Astrocyte (in vitro differentiated cells and primary cell): ENCODE data around the gene TMEM63B. TPM values are rescaled to one million over a fixed set of nuclear protein-coding genes. Genes with fewer than 3 reads are reported as not detected.

Source experiments
- DNase-seq: peaks from one replicate; pipeline ENCODE4 v3.0.0-alpha.2; 2010; ENCODE audit warnings: low read depth
- FAIRE-seq: peaks from 2 replicates; lab custom pipeline; 2011; peaks lifted over from hg19 to GRCh38; lab: Jason Lieb, UNC
- H2AFZ ChIP-seq: 2 replicates; pipeline ENCODE4 v1.6.0; 2012; ENCODE audit warnings: low read depth, low read length, inconsistent platforms
- H3K27ac ChIP-seq: 2 replicates; pipeline ENCODE4 v1.5.1; 2011; ENCODE audit warnings: low read depth, low read length, inconsistent platforms
- H3K27me3 ChIP-seq: 2 replicates; pipeline ENCODE4 v1.6.0; 2011; ENCODE audit warnings: low read length, inconsistent platforms; ENCODE audit not compliant: insufficient read depth
- H3K36me3 ChIP-seq: 2 replicates; pipeline ENCODE4 v1.5.1; 2011; ENCODE audit warnings: low read length, inconsistent platforms; ENCODE audit not compliant: insufficient read depth
- H3K4me1 ChIP-seq: 2 replicates; pipeline ENCODE4 v1.5.1; 2011; ENCODE audit warnings: low read length, inconsistent platforms; ENCODE audit not compliant: insufficient read depth
- H3K4me2 ChIP-seq: 2 replicates; pipeline ENCODE4 v1.6.0; 2012; ENCODE audit warnings: low read length, inconsistent platforms
- H3K4me3 ChIP-seq: 2 replicates; pipeline ENCODE4 v1.5.1; 2011; ENCODE audit warnings: low read depth, mild to moderate bottlenecking, low read length, inconsistent platforms; ENCODE audit not compliant: insufficient read depth
- H3K79me2 ChIP-seq: 2 replicates; pipeline ENCODE4 v1.6.0; 2012; ENCODE audit warnings: mild to moderate bottlenecking, low read length, inconsistent platforms; ENCODE audit not compliant: insufficient read depth
- H3K9ac ChIP-seq: 2 replicates; pipeline ENCODE4 v1.6.0; 2012; ENCODE audit warnings: mild to moderate bottlenecking, low read length, inconsistent platforms
- H3K9me3 ChIP-seq: 2 replicates; pipeline ENCODE4 v1.5.1; 2012; ENCODE audit warnings: low read depth, mild to moderate bottlenecking, low read length, inconsistent platforms; ENCODE audit not compliant: insufficient read depth
- H4K20me1 ChIP-seq: 2 replicates; pipeline ENCODE4 v1.6.0; 2012; ENCODE audit warnings: low read length, inconsistent platforms; ENCODE audit not compliant: insufficient read depth
- H3K27ac Mint-ChIP-seq: one replicate; pipeline ENCODE4 v1.8.0; 2021; ENCODE audit warnings: mild to moderate bottlenecking, mixed read lengths; ENCODE audit not compliant: unreplicated experiment
- H3K27me3 Mint-ChIP-seq: one replicate; pipeline ENCODE4 v1.8.0; 2021; ENCODE audit warnings: low read depth, mixed read lengths; ENCODE audit not compliant: unreplicated experiment
- H3K36me3 Mint-ChIP-seq: one replicate; pipeline ENCODE4 v1.8.0; 2021; ENCODE audit warnings: low read depth, mixed read lengths; ENCODE audit not compliant: unreplicated experiment
- H3K4me1 Mint-ChIP-seq: one replicate; pipeline ENCODE4 v1.8.0; 2021; ENCODE audit warnings: low read depth, mixed read lengths; ENCODE audit not compliant: unreplicated experiment
- H3K4me3 Mint-ChIP-seq: one replicate; pipeline ENCODE4 v1.8.0; 2021; ENCODE audit warnings: mild to moderate bottlenecking, moderate library complexity, mixed read lengths; ENCODE audit not compliant: unreplicated experiment
- H3K9me3 Mint-ChIP-seq: one replicate; pipeline ENCODE4 v1.8.0; 2021; ENCODE audit warnings: mild to moderate bottlenecking, mixed read lengths; ENCODE audit not compliant: unreplicated experiment
- CTCF ChIP-seq: IDR thresholded peaks from 2 replicates; pipeline ENCODE4 v1.5.1; 2011; ENCODE audit warnings: low read depth, mild to moderate bottlenecking, inconsistent platforms, low read length, moderate library complexity; ENCODE audit not compliant: insufficient read depth
- EZH2 ChIP-seq: IDR thresholded peaks from 2 replicates; pipeline ENCODE4 v1.6.1; 2012; ENCODE audit warnings: mild to moderate bottlenecking, low read length, inconsistent platforms; ENCODE audit not compliant: insufficient read depth
- total RNA-seq: library from RNA; stranded (reverse); gene quantifications from 2 replicates; pipeline ENCODE4 v1.2.1, GENCODE V29; 2021

Gene TMEM63B
- total RNA-seq, 1 donor from 2014 or later = 86.6 TPM

GRCh38 chr6:44154067-44154466, 26.7 kb downstream of the TMEM63B start:
- Mint-ChIP-seq H3K36me3 (peaks cover 15% of the 10 kb centered on the region), H3K27me3 (no peaks in the 10 kb centered on the region), H3K4me1 (no peaks in the 10 kb centered on the region), H3K27ac (no peak overlapping the region), H3K4me3 (no peak overlapping the region), H3K9me3 (no peaks in the 10 kb centered on the region)
- Histone ChIP-seq H3K4me1 (no peaks in the 10 kb centered on the region), H3K9ac (no peak overlapping the region), H3K79me2 (no peaks in the 10 kb centered on the region), H4K20me1 (peaks cover 19% of the 10 kb centered on the region), H3K4me2 (no peak overlapping the region), H3K4me3 (no peak overlapping the region), H3K36me3 (peaks cover 3% of the 10 kb centered on the region), H2AFZ (no peak overlapping the region), H3K27ac (no peak overlapping the region), H3K27me3 (no peaks in the 10 kb centered on the region), H3K9me3 (no peaks in the 10 kb centered on the region)
- no peak for TF ChIP-seq EZH2
- TF ChIP-seq CTCF = no peak
- no peak for FAIRE-seq
- no peak for DNase-seq

GRCh38 chr6:44156494-44157151, 29.3 kb downstream of the TMEM63B start:
- Mint-ChIP-seq H3K9me3 (no peaks in the 10 kb centered on the region), H3K36me3 (peaks cover 2% of the 10 kb centered on the region), H3K27ac (no peak overlapping the region), H3K4me1 (peaks cover 2% of the 10 kb centered on the region), H3K27me3 (no peaks in the 10 kb centered on the region), H3K4me3 (no peak overlapping the region)
- no peaks in the 10 kb centered on the region for H3K9me3 ChIP-seq
- H3K27me3 ChIP-seq = no peaks in the 10 kb centered on the region
- FAIRE-seq = no peak
- no peak overlapping the region for H3K4me2 ChIP-seq
- H3K79me2 ChIP-seq = no peaks in the 10 kb centered on the region
- peaks cover 4% of the 10 kb centered on the region for H3K4me1 ChIP-seq
- H3K27ac ChIP-seq = no peak overlapping the region
- H3K4me3 ChIP-seq = no peak overlapping the region
- H3K9ac ChIP-seq = no peak overlapping the region
- DNase-seq = no peak
- H2AFZ ChIP-seq = no peak overlapping the region
- no peaks in the 10 kb centered on the region for H3K36me3 ChIP-seq
- peaks cover 5% of the 10 kb centered on the region for H4K20me1 ChIP-seq
- TF ChIP-seq CTCF (no peak), EZH2 (no peak)

GRCh38 chr6:44157152-44157521, 29.8 kb downstream of the TMEM63B start:
- Histone ChIP-seq H3K36me3 (no peaks in the 10 kb centered on the region), H3K79me2 (no peaks in the 10 kb centered on the region), H3K27ac (no peak overlapping the region), H2AFZ (no peak overlapping the region), H3K4me3 (no peak overlapping the region), H3K27me3 (no peaks in the 10 kb centered on the region), H3K4me1 (peaks cover 5% of the 10 kb centered on the region), H4K20me1 (peaks cover 2% of the 10 kb centered on the region), H3K4me2 (no peak overlapping the region), H3K9ac (no peak overlapping the region), H3K9me3 (no peaks in the 10 kb centered on the region)
- DNase-seq (no peak), FAIRE-seq (no peak)
- Mint-ChIP-seq H3K4me3 (no peak overlapping the region), H3K4me1 (peaks cover 2% of the 10 kb centered on the region), H3K36me3 (peaks cover 2% of the 10 kb centered on the region), H3K27ac (no peak overlapping the region), H3K9me3 (no peaks in the 10 kb centered on the region), H3K27me3 (no peaks in the 10 kb centered on the region)
- TF ChIP-seq CTCF = no peak
- no peak for TF ChIP-seq EZH2
